ENCODE measurements around the gene SYK. TPM values are rescaled to one million over a fixed set of nuclear protein-coding genes. Genes with fewer than 3 reads are reported as not detected.
"Not testable (repeated sequence)": the region's sequence is repeated elsewhere in the genome, so short reads cannot be mapped to it uniquely, and the experiment has no call there.

Gene SYK
- total RNA-seq = 29.2 and 29.7 TPM in 2 replicates

- no peak for FAIRE-seq
- no peak for TF ChIP-seq CTCF (IDR thresholded peaks at IDR 0.05; ENCODE audit: insufficient read depth, low read length, severe bottlenecking)
- DNase-seq (ENCODE audit: low read depth) = peak; percentile 23
- Histone ChIP-seq H3K4me3 (ENCODE audit: low read depth, low read length) (peak within 1 kb of the TSS; percentile 82), H3K27me3 (ENCODE audit: control insufficient read depth, insufficient read depth, low read length) (no peaks in the 10 kb centered on the region), H3K36me3 (ENCODE audit: control insufficient read depth, insufficient read depth, low read length) (no peaks in the 10 kb centered on the region)
Observed at GRCh38 chr9:90801241-90801972, at the start of gene SYK. Gene SYK, plus strand, starts transcription at chr9:90801819. Its CDS starts 42,080 bp downstream, at chr9:90843899.

GRCh38 chr9:90755514-90756371, 45.9 kb upstream of the SYK start:
- not testable (repeated sequence) for FAIRE-seq; H3K4me3 ChIP-seq (ENCODE audit: low read depth, low read length); H3K36me3 ChIP-seq (ENCODE audit: control insufficient read depth, insufficient read depth, low read length); H3K27me3 ChIP-seq (ENCODE audit: control insufficient read depth, insufficient read depth, low read length)
- TF ChIP-seq CTCF (IDR thresholded peaks at IDR 0.05; ENCODE audit: insufficient read depth, low read length, severe bottlenecking) = peak; percentile 54
- DNase-seq (ENCODE audit: low read depth) = peak; percentile 78

GRCh38 chr9:90760577-90760976, 41.0 kb upstream of the SYK start:
- FAIRE-seq; H3K4me3 ChIP-seq (ENCODE audit: low read depth, low read length); H3K36me3 ChIP-seq (ENCODE audit: control insufficient read depth, insufficient read depth, low read length); DNase-seq (ENCODE audit: low read depth); H3K27me3 ChIP-seq (ENCODE audit: control insufficient read depth, insufficient read depth, low read length): not testable (repeated sequence)

- no peak for TF ChIP-seq CTCF (IDR thresholded peaks at IDR 0.05; ENCODE audit: insufficient read depth, low read length, severe bottlenecking)
- no peak for FAIRE-seq
- H3K36me3 ChIP-seq (ENCODE audit: control insufficient read depth, insufficient read depth, low read length) = no peaks in the 10 kb centered on the region
- DNase-seq (ENCODE audit: low read depth) = no peak
- H3K27me3 ChIP-seq (ENCODE audit: control insufficient read depth, insufficient read depth, low read length) = no peaks in the 10 kb centered on the region
- no peak overlapping the region for H3K4me3 ChIP-seq (ENCODE audit: low read depth, low read length)
Observed at GRCh38 chr9:90766731-90767130, 34.9 kb upstream of the SYK start.

GRCh38 chr9:90767523-90768100, 34.0 kb upstream of the SYK start:
- no peak for FAIRE-seq
- no peaks in the 10 kb centered on the region for H3K36me3 ChIP-seq (ENCODE audit: control insufficient read depth, insufficient read depth, low read length)
- TF ChIP-seq CTCF (IDR thresholded peaks at IDR 0.05; ENCODE audit: insufficient read depth, low read length, severe bottlenecking) = no peak
- H3K27me3 ChIP-seq (ENCODE audit: control insufficient read depth, insufficient read depth, low read length) = no peaks in the 10 kb centered on the region
- no peak for DNase-seq (ENCODE audit: low read depth)
- no peak overlapping the region for H3K4me3 ChIP-seq (ENCODE audit: low read depth, low read length)

GRCh38 chr9:90770182-90770738, 31.4 kb upstream of the SYK start:
- Histone ChIP-seq H3K27me3 (ENCODE audit: control insufficient read depth, insufficient read depth, low read length) (no peaks in the 10 kb centered on the region), H3K4me3 (ENCODE audit: low read depth, low read length) (no peak overlapping the region), H3K36me3 (ENCODE audit: control insufficient read depth, insufficient read depth, low read length) (no peaks in the 10 kb centered on the region)
- FAIRE-seq (no peak), DNase-seq (ENCODE audit: low read depth) (no peak)
- TF ChIP-seq CTCF (IDR thresholded peaks at IDR 0.05; ENCODE audit: insufficient read depth, low read length, severe bottlenecking) = no peak

Measured in bronchial epithelial cell (primary cell).